IPS-18c (cell line): Measurements from ENCODE around the gene BABAM2.
"Not testable (repeated sequence)": the region's sequence is repeated elsewhere in the genome, so short reads cannot be mapped to it uniquely, and the experiment has no call there.

Experiments
- H3K4me3 ChIP-seq: 2 replicates; pipeline ENCODE4 v1.7.0; 2013; ENCODE audit warnings: low read depth, mild to moderate bottlenecking, low read length, moderate library complexity; ENCODE audit not compliant: insufficient read depth
- H3K9me3 ChIP-seq: one replicate; pipeline ENCODE4 v1.6.1; 2013; ENCODE audit warnings: mild to moderate bottlenecking, low read length, moderate library complexity; ENCODE audit not compliant: control insufficient read depth, insufficient read depth

BABAM2 gene

GRCh38 chr2:28327956-28328922, 437.7 kb downstream of the BABAM2 start:
- no peak overlapping the region for H3K4me3 ChIP-seq
- H3K9me3 ChIP-seq: peaks cover 2% of the 10 kb centered on the region

DNA sequence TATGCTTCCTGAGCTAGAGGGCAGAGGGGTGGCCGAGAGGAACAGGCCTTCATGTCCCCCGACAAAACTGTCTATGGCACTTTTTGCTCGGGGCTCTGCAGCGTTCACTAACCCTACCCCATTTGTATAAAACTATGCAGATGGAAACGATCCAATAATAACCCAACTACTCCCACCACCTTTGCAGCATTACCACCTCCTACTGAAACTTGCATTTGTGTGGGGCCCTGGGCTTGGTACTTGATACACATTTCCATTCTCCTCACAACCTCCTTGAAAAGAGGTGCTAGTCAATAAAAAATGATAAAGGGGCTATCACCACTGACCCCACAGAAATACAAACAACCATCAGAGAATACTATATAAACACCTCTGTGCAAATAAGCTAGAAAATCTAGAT, 438.7 kb downstream of the BABAM2 start:
- Histone ChIP-seq H3K9me3 (peaks cover 2% of the 10 kb centered on the region), H3K4me3 (no peak overlapping the region)

- H3K9me3 ChIP-seq: not testable (repeated sequence)
These were observed 440.2 kb downstream of the BABAM2 start for GRCh38 chr2:28330722-28331121.

GRCh38 chr2:28331797-28332196, 441.3 kb downstream of the BABAM2 start:
- H3K4me3 ChIP-seq, H3K9me3 ChIP-seq: not testable (repeated sequence)

More at GRCh38 chr2:28330722-28331121, 440.2 kb downstream of the BABAM2 start:
- H3K4me3 ChIP-seq: not testable (repeated sequence)

GRCh38 chr2:28332696-28333095, 442.2 kb downstream of the BABAM2 start:
- Histone ChIP-seq H3K4me3 (no peak overlapping the region), H3K9me3 (peaks cover 2% of the 10 kb centered on the region)

DNA sequence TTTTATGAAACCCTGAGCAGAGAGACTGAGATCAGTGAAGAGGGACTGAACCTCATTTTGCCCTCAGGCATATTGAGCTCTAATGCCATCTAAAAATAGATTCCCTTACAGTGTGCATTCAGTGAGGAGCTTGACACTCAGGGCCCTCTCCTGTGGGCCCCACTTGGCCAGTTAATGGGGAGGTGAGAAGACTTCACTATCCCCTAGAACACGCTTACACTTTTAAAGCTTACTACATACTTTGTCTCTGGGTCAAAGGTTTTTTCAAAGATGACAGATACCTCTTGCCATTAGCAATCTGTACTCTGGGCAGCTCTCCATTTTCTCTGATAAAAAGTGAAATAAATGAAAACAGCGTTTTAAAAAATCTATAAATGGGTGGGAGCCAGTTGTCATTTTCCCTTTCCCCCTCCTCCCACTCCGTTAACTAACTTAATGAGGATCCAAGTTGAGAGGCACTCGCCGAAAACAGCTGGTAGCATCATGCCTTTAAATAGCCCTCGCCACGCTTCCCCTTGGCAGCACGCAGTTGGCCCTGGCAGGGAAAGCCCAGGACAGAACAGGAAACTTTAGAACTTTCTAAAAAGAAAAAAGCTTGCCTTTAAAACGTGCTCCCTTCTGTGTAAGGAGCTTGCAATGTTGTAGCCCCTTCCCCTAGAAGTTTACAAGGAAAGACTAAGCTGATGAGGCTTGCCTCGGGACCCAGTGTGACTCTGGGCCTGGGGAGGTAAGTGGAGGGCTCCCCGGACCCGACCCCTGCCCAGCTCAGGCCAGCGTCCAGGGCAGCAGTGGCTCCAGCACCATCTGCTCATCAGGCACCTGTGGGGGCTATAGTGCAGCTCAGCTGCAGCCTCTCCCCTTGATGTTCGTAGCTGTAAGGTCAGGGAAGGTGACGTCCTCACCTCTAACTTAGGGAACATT, 443.3 kb downstream of the BABAM2 start:
- H3K9me3 ChIP-seq: peaks cover 2% of the 10 kb centered on the region

GRCh38 chr2:28334527-28334894, 444.0 kb downstream of the BABAM2 start:
- peaks cover 2% of the 10 kb centered on the region for H3K9me3 ChIP-seq
- no peak overlapping the region for H3K4me3 ChIP-seq

More for the DNA sequence above, 443.3 kb downstream of the BABAM2 start:
- H3K4me3 ChIP-seq: no peak overlapping the region

- not testable (repeated sequence) for H3K9me3 ChIP-seq, H3K4me3 ChIP-seq
These were observed 444.7 kb downstream of the BABAM2 start for GRCh38 chr2:28335265-28335664.

DNA sequence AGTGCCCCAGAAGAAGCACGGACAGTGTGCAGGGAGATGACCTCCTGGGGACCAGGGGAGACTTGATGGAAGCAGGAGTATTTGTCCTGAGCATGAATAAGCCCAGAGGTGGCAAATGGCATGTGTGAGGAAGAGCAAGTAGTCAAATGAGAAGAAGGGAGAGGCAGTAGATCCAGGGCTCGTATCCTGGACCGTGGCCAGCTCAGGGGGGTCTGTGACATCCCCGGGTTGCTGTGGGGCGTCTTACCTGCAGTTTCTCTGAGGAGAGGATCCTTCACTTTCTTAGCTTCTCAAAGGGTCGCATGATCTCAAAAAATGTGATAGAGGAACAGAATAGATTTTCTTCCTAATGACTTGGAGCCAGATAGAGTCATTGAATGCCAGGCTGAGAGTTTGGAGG, 445.1 kb downstream of the BABAM2 start:
- no peak overlapping the region for H3K4me3 ChIP-seq
- H3K9me3 ChIP-seq: peaks cover 2% of the 10 kb centered on the region

GRCh38 chr2:28336264-28336980, 445.9 kb downstream of the BABAM2 start:
- Histone ChIP-seq H3K9me3 (peaks cover 2% of the 10 kb centered on the region), H3K4me3 (no peak overlapping the region)

- peaks cover 2% of the 10 kb centered on the region for H3K9me3 ChIP-seq
- no peak overlapping the region for H3K4me3 ChIP-seq
These were observed 446.6 kb downstream of the BABAM2 start for GRCh38 chr2:28336982-28337627.

- Histone ChIP-seq H3K4me3 (no peak overlapping the region), H3K9me3 (peaks cover under 1% of the 10 kb centered on the region)
These were observed 447.7 kb downstream of the BABAM2 start for GRCh38 chr2:28338046-28338817.

GRCh38 chr2:28338831-28339321, 448.3 kb downstream of the BABAM2 start:
- Histone ChIP-seq H3K9me3 (no peaks in the 10 kb centered on the region), H3K4me3 (no peak overlapping the region)

DNA sequence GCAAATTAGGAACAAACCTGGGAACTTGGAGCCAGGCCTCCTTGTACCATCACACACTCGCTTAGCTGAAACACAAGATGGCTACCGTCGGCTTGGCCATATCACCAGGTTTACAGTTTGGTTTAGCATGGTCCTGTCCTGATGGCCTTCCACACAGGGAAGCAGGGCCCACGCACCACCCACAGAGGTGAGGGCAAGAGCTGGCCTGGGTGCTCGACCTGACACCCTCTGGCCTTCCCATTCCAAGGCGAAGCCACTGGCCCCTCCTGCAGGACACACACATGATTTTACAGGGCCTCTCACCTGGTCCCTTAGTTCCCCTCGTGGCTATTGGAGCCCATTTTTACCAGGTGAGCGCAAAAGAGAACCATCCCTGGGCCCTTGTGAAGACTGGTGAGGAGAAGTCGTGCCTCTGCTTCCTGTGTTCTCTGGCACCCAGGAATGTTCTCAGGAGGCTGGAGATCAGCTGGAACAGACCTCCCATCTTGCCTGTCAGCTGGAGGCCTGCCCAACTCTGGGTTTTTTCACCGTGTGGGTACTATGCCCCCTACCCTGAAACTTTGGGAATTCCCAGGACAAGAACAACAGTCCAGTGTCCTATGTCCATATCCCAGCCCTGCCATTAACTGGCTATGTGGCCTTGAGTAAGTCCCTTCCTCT, 449.1 kb downstream of the BABAM2 start:
- no peaks in the 10 kb centered on the region for H3K9me3 ChIP-seq
- no peak overlapping the region for H3K4me3 ChIP-seq

GRCh38 chr2:28340312-28341202, 450.0 kb downstream of the BABAM2 start:
- Histone ChIP-seq H3K4me3 (no peak overlapping the region), H3K9me3 (no peaks in the 10 kb centered on the region)
